K562 (cell line): ENCODE measurements around the gene METTL22. TPM values are rescaled to one million over a fixed set of nuclear protein-coding genes. Genes with fewer than 3 reads are reported as not detected.

ENCODE experiments used
- ARNT ChIP-seq, 2 experiments: fragments of 450-650 bp; IDR thresholded peaks; 2 replicates each; pipeline ENCODE4 v1.6.1; 2016; ENCODE audit warnings: mild to moderate bottlenecking in 1 of 2
- BCLAF1 ChIP-seq, 2 experiments: fragments of 450-650 bp in 1 of 2; IDR thresholded peaks; 2 replicates each; pipeline ENCODE4 v1.6.1; 2011 to 2017; ENCODE audit warnings: low read depth in 2 of 2, antibody characterized with exemption in 1 of 2, borderline replicate concordance in 1 of 2, low read length in 1 of 2, mild to moderate bottlenecking in 1 of 2, mixed read lengths in 1 of 2; ENCODE audit not compliant: control insufficient read depth in 1 of 2
- C11orf30 ChIP-seq: fragments of 450-650 bp; IDR thresholded peaks from 2 replicates; pipeline ENCODE4 v1.6.1; 2016; ENCODE audit warnings: low read depth, mild to moderate bottlenecking
- CLOCK ChIP-seq: fragments of 250-450 bp; sonication (Bioruptor Pico); IDR thresholded peaks from 2 replicates; pipeline ENCODE4 v1.4.0; 2020; ENCODE audit warnings: mild to moderate bottlenecking, moderate library complexity, borderline replicate concordance
- HCFC1 ChIP-seq: IDR thresholded peaks from 2 replicates; pipeline ENCODE4 v1.6.1; 2012; ENCODE audit warnings: low read depth, low read length, improper control_type of control experiment
- HNRNPUL1 ChIP-seq: fragments of 200-400 bp; formaldehyde crosslinking; IDR thresholded peaks from 2 replicates; pipeline ENCODE4 v1.6.1; 2017; ENCODE audit warnings: low read length
- KLF6 ChIP-seq: fragments of 250-450 bp; sonication (Bioruptor Pico); IDR thresholded peaks from 2 replicates; pipeline ENCODE4 v1.4.0; 2020; ENCODE audit warnings: mild to moderate bottlenecking, moderate library complexity, borderline replicate concordance
- RBM25 ChIP-seq: fragments of 200-400 bp; formaldehyde crosslinking; IDR thresholded peaks from 2 replicates; pipeline ENCODE4 v1.6.1; 2018; ENCODE audit warnings: low read length, low read depth, moderate library complexity; ENCODE audit not compliant: severe bottlenecking
- ZNF134 ChIP-seq: fragments of 250-450 bp; sonication (Bioruptor Pico); conservative IDR thresholded peaks from 2 replicates; pipeline ENCODE4 v1.4.0; 2020
- ZNF175 ChIP-seq: fragments of 200-800 bp; sonication (Bioruptor generic); IDR thresholded peaks from 2 replicates; pipeline ENCODE4 v1.6.1; 2016; ENCODE audit warnings: low read depth, mild to moderate bottlenecking, missing genetic modification characterization, missing compliant biosample characterization
- polyA plus RNA-seq, 8 experiments: library from polyadenylated mRNA; depleted of rRNA in 4 of 8; stranded (reverse) in 5 of 8; unstranded in 3 of 8; fragments of >200 nt; fragmentation: Nextera tagmentation in 2 of 8; fragmentation: Illumina TruSeq in 1 of 8; extraction: Ambion mirVana in 2 of 8; extraction: Trizol in 1 of 8; gene quantifications; 2 replicates each; pipeline versions ENCODE4 v1.2.1 to v1.2.3, GENCODE V29; 2011 to 2014; ENCODE audit warnings: inconsistent platforms in 1 of 8, missing spikeins in 1 of 8
- total RNA-seq, 7 experiments: library from RNA; depleted of rRNA in 6 of 7; stranded (reverse); fragments of >200 nt in 6 of 7; fragmentation: Illumina TruSeq in 2 of 7; extraction: Trizol in 2 of 7; gene quantifications; 2 replicates each; pipeline versions ENCODE4 v1.2.1 to v1.2.3, GENCODE V29; 2011 to 2021; ENCODE audit warnings: low replicate concordance in 1 of 7
- TF ChIP-seq, protein P1 (sequence below), 2 experiments: fragments of 150-350 bp in 1 of 2; IDR thresholded peaks; 2 replicates each; pipeline ENCODE4 v1.6.1; 2012 to 2016; ENCODE audit warnings: low read depth in 2 of 2, low read length in 2 of 2, mild to moderate bottlenecking in 1 of 2, moderate library complexity in 1 of 2
- TF ChIP-seq, protein P2 (sequence below): fragments of 250-450 bp; sonication (Bioruptor Pico); IDR thresholded peaks from 2 replicates; pipeline ENCODE4 v1.4.0; 2020
- TF ChIP-seq, protein P3 (sequence below): fragments of 450-650 bp; IDR thresholded peaks from 2 replicates; pipeline ENCODE4 v1.6.1; 2016; ENCODE audit warnings: low read depth, mild to moderate bottlenecking, moderate library complexity

METTL22 gene
- total and polyA plus RNA-seq, 9 of the 15 experiments (the other 6 are each of a cell fraction or from before 2014, with no cell fraction given): 6.9 to 33.2 (median 18.5) TPM

GRCh38 chr16:8594149-8594666 lies 27.3 kb upstream of the METTL22 start (continued):
- TF ChIP-seq BCLAF1 (IDR thresholded peaks at IDR 0.05; ENCODE audit: borderline replicate concordance in 1 of 2, control insufficient read depth in 1 of 2, low read depth in 2 of 2, low read length in 1 of 2) (no peak), RBM25 (no peak), HNRNPUL1 (no peak), ZNF175 (peak; percentile 79), ZNF134 (CRISPR knock-in tag) (peak; percentile 47; the same call in 1 of the 2 replicates), C11orf30 (peak; percentile 33; the same call in 1 of the 2 replicates), KLF6 (CRISPR knock-in tag) (no peak), HCFC1 (no peak), CLOCK (CRISPR knock-in tag) (no peak), ARNT (IDR thresholded peaks at IDR 0.05) (peak; percentile 64 to 72; a peak in 3 of 4 replicates)
- TF ChIP-seq, protein P1, sequence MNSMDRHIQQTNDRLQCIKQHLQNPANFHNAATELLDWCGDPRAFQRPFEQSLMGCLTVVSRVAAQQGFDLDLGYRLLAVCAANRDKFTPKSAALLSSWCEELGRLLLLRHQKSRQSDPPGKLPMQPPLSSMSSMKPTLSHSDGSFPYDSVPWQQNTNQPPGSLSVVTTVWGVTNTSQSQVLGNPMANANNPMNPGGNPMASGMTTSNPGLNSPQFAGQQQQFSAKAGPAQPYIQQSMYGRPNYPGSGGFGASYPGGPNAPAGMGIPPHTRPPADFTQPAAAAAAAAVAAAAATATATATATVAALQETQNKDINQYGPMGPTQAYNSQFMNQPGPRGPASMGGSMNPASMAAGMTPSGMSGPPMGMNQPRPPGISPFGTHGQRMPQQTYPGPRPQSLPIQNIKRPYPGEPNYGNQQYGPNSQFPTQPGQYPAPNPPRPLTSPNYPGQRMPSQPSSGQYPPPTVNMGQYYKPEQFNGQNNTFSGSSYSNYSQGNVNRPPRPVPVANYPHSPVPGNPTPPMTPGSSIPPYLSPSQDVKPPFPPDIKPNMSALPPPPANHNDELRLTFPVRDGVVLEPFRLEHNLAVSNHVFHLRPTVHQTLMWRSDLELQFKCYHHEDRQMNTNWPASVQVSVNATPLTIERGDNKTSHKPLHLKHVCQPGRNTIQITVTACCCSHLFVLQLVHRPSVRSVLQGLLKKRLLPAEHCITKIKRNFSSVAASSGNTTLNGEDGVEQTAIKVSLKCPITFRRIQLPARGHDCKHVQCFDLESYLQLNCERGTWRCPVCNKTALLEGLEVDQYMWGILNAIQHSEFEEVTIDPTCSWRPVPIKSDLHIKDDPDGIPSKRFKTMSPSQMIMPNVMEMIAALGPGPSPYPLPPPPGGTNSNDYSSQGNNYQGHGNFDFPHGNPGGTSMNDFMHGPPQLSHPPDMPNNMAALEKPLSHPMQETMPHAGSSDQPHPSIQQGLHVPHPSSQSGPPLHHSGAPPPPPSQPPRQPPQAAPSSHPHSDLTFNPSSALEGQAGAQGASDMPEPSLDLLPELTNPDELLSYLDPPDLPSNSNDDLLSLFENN (IDR thresholded peaks at IDR 0.05; ENCODE audit: low read depth in 2 of 2, low read length in 2 of 2): peak in 1 of 2 experiments; percentile 96; a peak in 2 of 4 replicates
- TF ChIP-seq, protein P2, sequence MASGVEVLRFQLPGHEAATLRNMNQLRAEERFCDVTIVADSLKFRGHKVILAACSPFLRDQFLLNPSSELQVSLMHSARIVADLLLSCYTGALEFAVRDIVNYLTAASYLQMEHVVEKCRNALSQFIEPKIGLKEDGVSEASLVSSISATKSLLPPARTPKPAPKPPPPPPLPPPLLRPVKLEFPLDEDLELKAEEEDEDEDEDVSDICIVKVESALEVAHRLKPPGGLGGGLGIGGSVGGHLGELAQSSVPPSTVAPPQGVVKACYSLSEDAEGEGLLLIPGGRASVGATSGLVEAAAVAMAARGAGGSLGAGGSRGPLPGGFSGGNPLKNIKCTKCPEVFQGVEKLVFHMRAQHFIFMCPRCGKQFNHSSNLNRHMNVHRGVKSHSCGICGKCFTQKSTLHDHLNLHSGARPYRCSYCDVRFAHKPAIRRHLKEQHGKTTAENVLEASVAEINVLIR: 0 out of 2 replicates have a peak, but pooled peaks have one; percentile 23
- TF ChIP-seq, protein P3, sequence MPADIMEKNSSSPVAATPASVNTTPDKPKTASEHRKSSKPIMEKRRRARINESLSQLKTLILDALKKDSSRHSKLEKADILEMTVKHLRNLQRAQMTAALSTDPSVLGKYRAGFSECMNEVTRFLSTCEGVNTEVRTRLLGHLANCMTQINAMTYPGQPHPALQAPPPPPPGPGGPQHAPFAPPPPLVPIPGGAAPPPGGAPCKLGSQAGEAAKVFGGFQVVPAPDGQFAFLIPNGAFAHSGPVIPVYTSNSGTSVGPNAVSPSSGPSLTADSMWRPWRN: peak; percentile 88
